ENCODE measurements around the gene CDK3.

Gene CDK3

DNA sequence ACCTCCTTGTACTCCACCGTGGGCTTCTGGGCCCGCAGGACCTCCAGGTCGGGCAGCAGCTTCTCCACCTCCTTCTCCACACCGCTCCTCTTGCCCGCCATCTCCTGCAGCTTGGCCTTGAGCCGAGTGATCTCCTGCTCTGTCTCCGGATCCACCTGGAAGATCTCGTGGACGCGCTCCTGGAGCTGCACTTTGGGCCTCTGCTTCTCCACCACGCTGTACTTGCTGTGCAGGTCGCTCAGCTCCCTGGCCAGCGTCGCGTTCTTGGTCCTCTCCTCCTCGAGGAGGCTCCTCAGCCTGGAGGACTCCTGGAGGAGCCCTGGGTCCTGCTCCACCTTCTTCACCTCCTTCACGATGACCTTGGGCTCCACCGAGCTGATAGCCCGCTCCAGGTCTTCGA is 8.8 kb downstream of the CDK3 start:
- intact Hi-C loops (cut with DNase I; ENCODE audit: low total_unique reads): no loop called here
- TF ChIP-seq, protein P1, sequence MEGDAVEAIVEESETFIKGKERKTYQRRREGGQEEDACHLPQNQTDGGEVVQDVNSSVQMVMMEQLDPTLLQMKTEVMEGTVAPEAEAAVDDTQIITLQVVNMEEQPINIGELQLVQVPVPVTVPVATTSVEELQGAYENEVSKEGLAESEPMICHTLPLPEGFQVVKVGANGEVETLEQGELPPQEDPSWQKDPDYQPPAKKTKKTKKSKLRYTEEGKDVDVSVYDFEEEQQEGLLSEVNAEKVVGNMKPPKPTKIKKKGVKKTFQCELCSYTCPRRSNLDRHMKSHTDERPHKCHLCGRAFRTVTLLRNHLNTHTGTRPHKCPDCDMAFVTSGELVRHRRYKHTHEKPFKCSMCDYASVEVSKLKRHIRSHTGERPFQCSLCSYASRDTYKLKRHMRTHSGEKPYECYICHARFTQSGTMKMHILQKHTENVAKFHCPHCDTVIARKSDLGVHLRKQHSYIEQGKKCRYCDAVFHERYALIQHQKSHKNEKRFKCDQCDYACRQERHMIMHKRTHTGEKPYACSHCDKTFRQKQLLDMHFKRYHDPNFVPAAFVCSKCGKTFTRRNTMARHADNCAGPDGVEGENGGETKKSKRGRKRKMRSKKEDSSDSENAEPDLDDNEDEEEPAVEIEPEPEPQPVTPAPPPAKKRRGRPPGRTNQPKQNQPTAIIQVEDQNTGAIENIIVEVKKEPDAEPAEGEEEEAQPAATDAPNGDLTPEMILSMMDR (IDR thresholded peaks at IDR 0.05): no peak

DNA sequence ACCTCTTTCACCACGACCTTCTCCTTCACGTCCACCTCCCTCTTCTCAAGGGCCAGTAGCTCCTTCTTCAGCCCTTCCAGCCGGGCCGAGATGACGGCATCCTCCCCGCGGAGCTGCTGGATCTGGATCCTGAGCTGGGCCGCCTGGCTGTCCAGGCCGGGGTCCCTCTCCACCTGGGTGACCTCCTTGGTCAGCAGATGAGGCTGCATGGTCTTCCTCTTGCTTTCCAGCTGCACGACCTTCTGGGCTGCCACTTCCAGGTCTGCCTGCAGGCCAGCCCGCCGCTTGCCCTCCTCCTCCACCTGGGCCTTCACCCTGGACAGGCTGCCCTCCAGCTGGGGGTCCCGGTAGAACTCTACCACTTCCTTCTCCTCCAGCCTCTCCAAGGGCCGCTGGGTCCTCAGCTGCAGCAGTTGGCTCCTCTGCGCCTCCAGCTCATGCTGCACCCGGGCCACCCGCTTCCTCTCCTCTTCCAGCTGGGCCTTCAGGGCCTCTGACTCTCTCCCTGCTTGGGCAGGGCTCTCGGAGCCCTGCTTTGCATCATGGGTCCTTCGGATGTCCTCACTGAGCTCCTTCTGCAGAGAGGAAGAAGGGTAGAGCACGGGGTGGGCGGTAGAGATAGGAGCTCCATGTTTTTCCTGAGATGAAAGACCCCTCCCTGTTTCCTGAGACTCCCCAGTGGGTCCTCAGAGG is 9.5 kb downstream of the CDK3 start:
- TF ChIP-seq, protein P1 (IDR thresholded peaks at IDR 0.05): no peak
- Histone ChIP-seq H3K27me3 (peaks cover 0 to 6% of the 10 kb centered on the region in 2 donors), H3K4me1 (peaks cover 0 to 6% (median 1%) of the 10 kb centered on the region in 4 donors), H3K9me3 (no peaks in the 10 kb centered on the region), H3K36me3 (peaks cover 0 to 9% (median 0%) of the 10 kb centered on the region in 3 donors), H3K4me3 (no peak overlapping the region), H3K27ac (no peak overlapping the region)
- DNase-seq: no peak
- intact Hi-C loops (cut with DNase I; ENCODE audit: low total_unique reads): no loop called here

More for the DNA sequence above, 8.8 kb downstream of the CDK3 start:
- Histone ChIP-seq H3K4me1 (peaks cover 0 to 5% (median 1%) of the 10 kb centered on the region in 4 donors), H3K9me3 (no peaks in the 10 kb centered on the region), H3K27ac (no peak overlapping the region), H3K27me3 (no peaks in the 10 kb centered on the region), H3K4me3 (no peak overlapping the region), H3K36me3 (peaks cover 0 to 12% (median 0%) of the 10 kb centered on the region in 3 donors)
- DNase-seq: no peak

DNA sequence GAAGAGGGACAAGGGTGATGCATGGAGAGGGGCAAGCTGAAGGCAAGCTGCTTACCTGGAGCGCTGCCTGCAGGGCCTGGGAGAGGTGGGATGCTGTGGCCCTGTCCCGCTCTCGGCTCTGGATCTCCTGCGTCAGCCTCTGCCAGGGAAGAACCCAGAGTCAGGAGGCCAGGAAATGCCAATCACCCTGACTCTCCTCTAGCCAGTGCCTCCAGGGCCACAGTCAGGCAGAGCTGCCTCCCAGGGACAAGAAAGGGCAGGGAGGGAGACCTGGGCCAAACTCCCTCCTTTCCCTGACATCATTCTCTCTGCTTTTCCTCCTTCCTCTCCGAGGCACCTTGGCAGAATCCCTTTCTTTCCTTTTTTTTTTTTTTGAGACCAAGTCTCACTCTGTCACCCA is 11.3 kb downstream of the CDK3 start:
- DNase-seq: no peak
- peaks cover 0 to 6% (median 1%) of the 10 kb centered on the region in 4 donors for H3K4me1 ChIP-seq
- H3K9me3 ChIP-seq: no peaks in the 10 kb centered on the region
- H3K27ac ChIP-seq: no peak overlapping the region
- H3K27me3 ChIP-seq: peaks cover 0 to 20% of the 10 kb centered on the region in 2 donors
- H3K4me3 ChIP-seq: no peak overlapping the region
- peaks cover 0 to 5% (median 0%) of the 10 kb centered on the region in 3 donors for H3K36me3 ChIP-seq
- intact Hi-C loops (cut with DNase I; ENCODE audit: low total_unique reads): no loop called here
- TF ChIP-seq, protein P1 (IDR thresholded peaks at IDR 0.05): no peak

DNA sequence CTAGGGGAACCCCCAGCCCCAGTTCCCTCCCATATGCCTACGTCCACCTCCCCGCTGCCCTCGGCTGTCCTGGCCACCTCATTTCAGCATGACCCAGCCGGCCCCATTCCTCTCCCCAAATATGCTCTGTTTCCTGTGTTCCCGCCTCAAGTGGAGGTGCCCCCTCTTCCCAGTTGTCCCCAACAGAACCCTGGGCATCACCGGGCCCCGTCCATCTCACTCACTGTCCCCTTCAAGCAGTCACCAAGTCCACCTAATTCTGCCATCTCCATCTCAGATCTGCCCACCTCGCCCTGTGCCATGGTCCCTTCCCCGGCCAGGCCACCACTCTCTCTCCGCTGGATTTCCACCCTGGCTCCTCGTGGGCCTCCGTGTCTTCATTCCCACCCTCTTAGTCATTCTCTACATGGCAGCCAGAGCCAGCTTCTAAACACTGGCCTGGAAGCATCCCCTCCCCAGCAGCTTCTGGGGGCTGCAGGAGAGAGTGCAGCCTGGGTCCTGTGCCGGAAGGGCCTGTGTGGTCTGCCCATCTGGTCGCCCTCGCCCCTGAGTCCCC is 12.8 kb downstream of the CDK3 start:
- DNase-seq: no peak
- TF ChIP-seq, protein P1 (IDR thresholded peaks at IDR 0.05): no peak
- Histone ChIP-seq H3K27ac (no peak overlapping the region), H3K9me3 (no peaks in the 10 kb centered on the region), H3K27me3 (peaks cover 0 to 22% of the 10 kb centered on the region in 2 donors), H3K4me3 (no peak overlapping the region), H3K4me1 (peaks cover 0 to 6% (median 1%) of the 10 kb centered on the region in 4 donors), H3K36me3 (peaks cover 0 to 5% (median 0%) of the 10 kb centered on the region in 3 donors)
- intact Hi-C loops (cut with DNase I; ENCODE audit: low total_unique reads): no loop called here

DNA sequence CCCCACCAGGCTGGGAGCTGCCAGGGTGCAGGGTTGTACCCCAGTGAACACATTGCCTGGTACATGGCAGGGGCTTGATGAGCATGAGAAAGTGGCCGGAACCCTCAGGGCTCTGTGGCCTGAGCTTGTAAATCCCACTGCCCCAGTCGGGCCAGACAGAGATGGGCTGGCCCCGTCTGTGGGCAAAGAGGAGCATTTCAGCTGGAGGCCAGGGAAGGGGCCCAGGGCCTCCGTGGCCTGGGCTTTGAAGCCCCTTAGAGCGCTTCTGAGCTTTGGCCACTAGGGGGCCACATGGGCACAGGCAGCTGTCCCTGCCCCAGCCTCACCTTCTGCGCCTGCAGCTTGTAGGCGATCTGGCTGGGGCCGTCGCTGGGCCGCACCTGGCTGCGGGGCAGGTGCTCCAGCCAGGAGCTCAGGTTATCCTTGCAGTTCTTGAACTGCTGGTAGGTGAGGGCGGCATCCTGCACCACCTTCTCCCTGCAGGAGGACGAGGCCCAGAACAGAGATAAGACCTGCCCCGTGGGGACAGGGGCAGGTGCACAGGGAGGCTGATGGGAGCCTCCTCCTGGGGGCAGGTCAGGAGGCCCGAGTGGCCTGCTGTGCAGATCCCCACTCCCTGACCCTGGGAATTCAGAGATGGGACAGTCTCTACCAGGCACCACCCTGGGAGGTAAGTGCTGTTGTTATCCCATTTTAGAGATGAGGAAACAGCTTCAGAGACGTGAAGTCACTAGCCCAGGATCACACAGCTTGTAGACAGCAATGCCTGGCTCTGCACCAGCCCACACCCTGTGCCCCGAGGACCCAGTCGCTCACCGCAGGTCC is 13.7 kb downstream of the CDK3 start:
- Histone ChIP-seq H3K27me3 (peaks cover 0 to 25% of the 10 kb centered on the region in 2 donors), H3K9me3 (no peaks in the 10 kb centered on the region), H3K27ac (no peak overlapping the region), H3K36me3 (peaks cover 0 to 2% (median 0%) of the 10 kb centered on the region in 3 donors), H3K4me3 (no peak overlapping the region), H3K4me1 (peaks cover 0 to 6% (median 1%) of the 10 kb centered on the region in 4 donors)
- intact Hi-C loops (cut with DNase I; ENCODE audit: low total_unique reads): no loop called here
- TF ChIP-seq, protein P1 (IDR thresholded peaks at IDR 0.05): peak; percentile 85 to 96
- DNase-seq: peak in 1 of 2 donors; percentile 45
